ENCODE data around the gene CNOT3. TPM values are rescaled to one million over a fixed set of nuclear protein-coding genes. Genes with fewer than 3 reads are reported as not detected.

CNOT3 gene
- total and polyA plus RNA-seq, 9 of the 15 experiments (the other 6 are each of a cell fraction or from before 2014, with no cell fraction given): 0.27 to 60.4 (median 9.9) TPM

GRCh38 chr19:54189145-54189734 lies 51.7 kb downstream of the CNOT3 start, which contains the start of gene MBOAT7 (continued):
- TF ChIP-seq, protein P1, sequence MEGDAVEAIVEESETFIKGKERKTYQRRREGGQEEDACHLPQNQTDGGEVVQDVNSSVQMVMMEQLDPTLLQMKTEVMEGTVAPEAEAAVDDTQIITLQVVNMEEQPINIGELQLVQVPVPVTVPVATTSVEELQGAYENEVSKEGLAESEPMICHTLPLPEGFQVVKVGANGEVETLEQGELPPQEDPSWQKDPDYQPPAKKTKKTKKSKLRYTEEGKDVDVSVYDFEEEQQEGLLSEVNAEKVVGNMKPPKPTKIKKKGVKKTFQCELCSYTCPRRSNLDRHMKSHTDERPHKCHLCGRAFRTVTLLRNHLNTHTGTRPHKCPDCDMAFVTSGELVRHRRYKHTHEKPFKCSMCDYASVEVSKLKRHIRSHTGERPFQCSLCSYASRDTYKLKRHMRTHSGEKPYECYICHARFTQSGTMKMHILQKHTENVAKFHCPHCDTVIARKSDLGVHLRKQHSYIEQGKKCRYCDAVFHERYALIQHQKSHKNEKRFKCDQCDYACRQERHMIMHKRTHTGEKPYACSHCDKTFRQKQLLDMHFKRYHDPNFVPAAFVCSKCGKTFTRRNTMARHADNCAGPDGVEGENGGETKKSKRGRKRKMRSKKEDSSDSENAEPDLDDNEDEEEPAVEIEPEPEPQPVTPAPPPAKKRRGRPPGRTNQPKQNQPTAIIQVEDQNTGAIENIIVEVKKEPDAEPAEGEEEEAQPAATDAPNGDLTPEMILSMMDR (IDR thresholded peaks at IDR 0.05 in 2 of 3, conservative IDR thresholded peaks at IDR 0.05 in 1 of 3; ENCODE audit: insufficient read depth in 2 of 3, low read depth in 1 of 3, low read length in 3 of 3): peak in 2 of 3 experiments; percentile 31 to 57; a peak in 4 of 6 replicates
- TF ChIP-seq HINFP (tag; conservative IDR thresholded peaks at IDR 0.05; ENCODE audit: low read depth) (peak; percentile 98), TEAD1 (CRISPR knock-in tag; IDR thresholded peaks at IDR 0.05) (0 out of 4 replicates have a peak, but pooled peaks of 1 of the 2 experiments have one; percentile 50), ZBED1 (IDR thresholded peaks at IDR 0.05) (0 out of 2 replicates have a peak, but pooled peaks have one; percentile 34), PCBP1 (IDR thresholded peaks at IDR 0.05; ENCODE audit: low read depth, low read length, poor library complexity, severe bottlenecking) (peak; percentile 66), CREB1 (IDR thresholded peaks at IDR 0.05) (peak; percentile 25; the same call in 1 of the 2 replicates), CREB1 (CRISPR knock-in tag; IDR thresholded peaks at IDR 0.05) (no peak), ATF7 (IDR thresholded peaks at IDR 0.05) (no peak; the same call in 1 of the 2 replicates), ZFP36 (IDR thresholded peaks at IDR 0.05; ENCODE audit: low read depth, low read length, partially characterized antibody) (peak; percentile 25), E2F3 (CRISPR knock-in tag; IDR thresholded peaks at IDR 0.05) (no peak), SUPT5H (IDR thresholded peaks at IDR 0.05) (peak; percentile 77), JUN (IDR thresholded peaks at IDR 0.05; ENCODE audit: borderline replicate concordance, low read depth, low read length) (no peak), JUN (CRISPR knock-in tag; IDR thresholded peaks at IDR 0.05; ENCODE audit: borderline replicate concordance) (no peak), FOXP4 (CRISPR knock-in tag; IDR thresholded peaks at IDR 0.05; ENCODE audit: borderline replicate concordance) (no peak)
- TF ChIP-seq, protein P2, sequence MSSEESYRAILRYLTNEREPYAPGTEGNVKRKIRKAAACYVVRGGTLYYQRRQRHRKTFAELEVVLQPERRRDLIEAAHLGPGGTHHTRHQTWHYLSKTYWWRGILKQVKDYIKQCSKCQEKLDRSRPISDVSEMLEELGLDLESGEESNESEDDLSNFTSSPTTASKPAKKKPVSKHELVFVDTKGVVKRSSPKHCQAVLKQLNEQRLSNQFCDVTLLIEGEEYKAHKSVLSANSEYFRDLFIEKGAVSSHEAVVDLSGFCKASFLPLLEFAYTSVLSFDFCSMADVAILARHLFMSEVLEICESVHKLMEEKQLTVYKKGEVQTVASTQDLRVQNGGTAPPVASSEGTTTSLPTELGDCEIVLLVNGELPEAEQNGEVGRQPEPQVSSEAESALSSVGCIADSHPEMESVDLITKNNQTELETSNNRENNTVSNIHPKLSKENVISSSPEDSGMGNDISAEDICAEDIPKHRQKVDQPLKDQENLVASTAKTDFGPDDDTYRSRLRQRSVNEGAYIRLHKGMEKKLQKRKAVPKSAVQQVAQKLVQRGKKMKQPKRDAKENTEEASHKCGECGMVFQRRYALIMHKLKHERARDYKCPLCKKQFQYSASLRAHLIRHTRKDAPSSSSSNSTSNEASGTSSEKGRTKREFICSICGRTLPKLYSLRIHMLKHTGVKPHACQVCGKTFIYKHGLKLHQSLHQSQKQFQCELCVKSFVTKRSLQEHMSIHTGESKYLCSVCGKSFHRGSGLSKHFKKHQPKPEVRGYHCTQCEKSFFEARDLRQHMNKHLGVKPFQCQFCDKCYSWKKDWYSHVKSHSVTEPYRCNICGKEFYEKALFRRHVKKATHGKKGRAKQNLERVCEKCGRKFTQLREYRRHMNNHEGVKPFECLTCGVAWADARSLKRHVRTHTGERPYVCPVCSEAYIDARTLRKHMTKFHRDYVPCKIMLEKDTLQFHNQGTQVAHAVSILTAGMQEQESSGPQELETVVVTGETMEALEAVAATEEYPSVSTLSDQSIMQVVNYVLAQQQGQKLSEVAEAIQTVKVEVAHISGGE (CRISPR knock-in tag; IDR thresholded peaks at IDR 0.05): no peak

All from K562 (cell line).